Pericardium fibroblast (primary cell): Measurements from ENCODE around the gene YAF2. TPM values are rescaled to one million over a fixed set of nuclear protein-coding genes. Genes with fewer than 3 reads are reported as not detected.

ENCODE experiments used
- total RNA-seq: library from RNA; depleted of rRNA; stranded (reverse); fragments of >200 nt; gene quantifications from 2 replicates; pipeline ENCODE4 v1.2.3, GENCODE V29; 2015

Gene YAF2
- total RNA-seq: 4.9 and 6.4 TPM in 2 replicates

GRCh38 chr12:42238240-42239140 lies at the start of gene YAF2:
Gene YAF2 (minus strand): TSS chr12:42238248. CDS start chr12:42238180, 68 bp downstream.

GRCh38 chr12:42144408-42145196 lies 93.4 kb downstream of the YAF2 start, which contains the start of gene GXYLT1:
Gene GXYLT1 (minus strand): TSS chr12:42144874. CDS start chr12:42144646, 228 bp downstream.

Other genes with a start within 250 kb of the YAF2 start
- gene GXYLT1, start 93.4 kb downstream of the YAF2 start, total RNA-seq: 5.4 and 7.5 TPM in 2 replicates
- 26.6 and 35.5 TPM in 2 replicates for gene ZCRB1, start 87.8 kb upstream of the YAF2 start, total RNA-seq
- 39.1 and 40.6 TPM in 2 replicates for gene PPHLN1, start 87.9 kb upstream of the YAF2 start, total RNA-seq